PFSK-1 (cell line): ENCODE results near the gene CEMIP2.

Source experiments
- FOXP2 ChIP-seq: optimal IDR thresholded peaks from 2 replicates; pipeline ENCODE3; 2011; ENCODE audit warnings: borderline replicate concordance, control low read depth, inconsistent platforms; ENCODE audit not compliant: insufficient read depth; ENCODE audit errors: extremely low read length, extremely low read depth
- POLR2AphosphoS5 ChIP-seq: IDR thresholded peaks from 2 replicates; pipeline ENCODE4 v1.6.1; 2012; ENCODE audit warnings: low read depth, mild to moderate bottlenecking, control low read depth, low read length, moderate library complexity
- SIN3A ChIP-seq: IDR thresholded peaks from 2 replicates; pipeline ENCODE4 v1.6.1; 2012; ENCODE audit warnings: mild to moderate bottlenecking, low read length, moderate library complexity, borderline replicate concordance; ENCODE audit not compliant: insufficient read depth
- TAF1 ChIP-seq: IDR thresholded peaks from 2 replicates; pipeline ENCODE4 v1.6.1; 2012; ENCODE audit warnings: low read length, control low read depth, borderline replicate concordance; ENCODE audit not compliant: insufficient read depth
- TF ChIP-seq, protein P1 (sequence below), 2 experiments: IDR thresholded peaks; 2 replicates each; pipeline versions ENCODE4 v1.6.1 to v1.8.0; 2011 to 2012; ENCODE audit warnings: low read depth in 2 of 2, low read length in 2 of 2, control low read depth in 1 of 2, inconsistent platforms in 1 of 2, mild to moderate bottlenecking in 1 of 2, moderate library complexity in 1 of 2; ENCODE audit not compliant: insufficient read depth in 1 of 2

DNA sequence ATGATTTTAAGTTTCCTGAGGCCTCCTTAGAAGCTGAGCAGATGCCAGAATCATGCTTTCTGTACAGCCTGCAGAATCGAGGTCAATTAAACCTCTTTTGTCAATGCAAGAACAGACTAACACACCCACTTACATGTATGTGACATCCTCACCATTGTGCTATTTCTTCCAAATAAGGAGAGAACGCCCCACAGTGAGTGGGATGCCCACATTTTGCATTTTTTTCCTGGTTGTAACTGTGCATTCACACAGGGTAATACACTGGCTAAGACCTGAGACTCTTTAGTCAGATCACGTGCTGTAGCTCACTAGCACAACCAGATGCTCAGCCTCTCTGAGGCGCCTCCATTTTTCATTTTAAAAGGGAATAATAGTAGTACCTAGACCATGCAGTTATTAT, 4.4 kb upstream of the CEMIP2 start:
- TF ChIP-seq, protein P1, sequence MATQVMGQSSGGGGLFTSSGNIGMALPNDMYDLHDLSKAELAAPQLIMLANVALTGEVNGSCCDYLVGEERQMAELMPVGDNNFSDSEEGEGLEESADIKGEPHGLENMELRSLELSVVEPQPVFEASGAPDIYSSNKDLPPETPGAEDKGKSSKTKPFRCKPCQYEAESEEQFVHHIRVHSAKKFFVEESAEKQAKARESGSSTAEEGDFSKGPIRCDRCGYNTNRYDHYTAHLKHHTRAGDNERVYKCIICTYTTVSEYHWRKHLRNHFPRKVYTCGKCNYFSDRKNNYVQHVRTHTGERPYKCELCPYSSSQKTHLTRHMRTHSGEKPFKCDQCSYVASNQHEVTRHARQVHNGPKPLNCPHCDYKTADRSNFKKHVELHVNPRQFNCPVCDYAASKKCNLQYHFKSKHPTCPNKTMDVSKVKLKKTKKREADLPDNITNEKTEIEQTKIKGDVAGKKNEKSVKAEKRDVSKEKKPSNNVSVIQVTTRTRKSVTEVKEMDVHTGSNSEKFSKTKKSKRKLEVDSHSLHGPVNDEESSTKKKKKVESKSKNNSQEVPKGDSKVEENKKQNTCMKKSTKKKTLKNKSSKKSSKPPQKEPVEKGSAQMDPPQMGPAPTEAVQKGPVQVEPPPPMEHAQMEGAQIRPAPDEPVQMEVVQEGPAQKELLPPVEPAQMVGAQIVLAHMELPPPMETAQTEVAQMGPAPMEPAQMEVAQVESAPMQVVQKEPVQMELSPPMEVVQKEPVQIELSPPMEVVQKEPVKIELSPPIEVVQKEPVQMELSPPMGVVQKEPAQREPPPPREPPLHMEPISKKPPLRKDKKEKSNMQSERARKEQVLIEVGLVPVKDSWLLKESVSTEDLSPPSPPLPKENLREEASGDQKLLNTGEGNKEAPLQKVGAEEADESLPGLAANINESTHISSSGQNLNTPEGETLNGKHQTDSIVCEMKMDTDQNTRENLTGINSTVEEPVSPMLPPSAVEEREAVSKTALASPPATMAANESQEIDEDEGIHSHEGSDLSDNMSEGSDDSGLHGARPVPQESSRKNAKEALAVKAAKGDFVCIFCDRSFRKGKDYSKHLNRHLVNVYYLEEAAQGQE (IDR thresholded peaks at IDR 0.05; ENCODE audit: insufficient read depth in 1 of 2, low read depth in 2 of 2, low read length in 2 of 2): no peak
- TF ChIP-seq SIN3A (no peak), POLR2AphosphoS5 (no peak), TAF1 (no peak), FOXP2 (no peak)
